Testis (tissue), 3 donors: ENCODE results near the gene PPARA. TPM values are rescaled to one million over a fixed set of nuclear protein-coding genes. Genes with fewer than 3 reads are reported as not detected.

ENCODE experiments used
- DNase-seq: peaks from one replicate; pipeline ENCODE4 v3.0.0-alpha.2; 2019
- H3K27ac ChIP-seq, 2 donors: fragments of 200-600 bp; sonication (generic); one replicate each; pipeline ENCODE4 v1.5.1; 2019
- H3K27me3 ChIP-seq: fragments of 200-600 bp; sonication (generic); one replicate; pipeline ENCODE4 v1.5.1; 2019
- H3K36me3 ChIP-seq: fragments of 200-600 bp; sonication (generic); one replicate; pipeline ENCODE4 v1.5.1; 2017; ENCODE audit warnings: low read depth; ENCODE audit errors: missing control alignments
- H3K4me1 ChIP-seq: fragments of 200-600 bp; sonication (generic); one replicate; pipeline ENCODE4 v1.5.1; 2019
- H3K4me3 ChIP-seq, 2 donors: fragments of 200-600 bp; sonication (generic); one replicate each; pipeline ENCODE4 v1.5.1; 2017 to 2019
- H3K9me3 ChIP-seq: fragments of 200-600 bp; sonication (generic); one replicate; pipeline ENCODE4 v1.5.1; 2017
- POLR2A ChIP-seq: fragments of 450-650 bp; IDR thresholded peaks from one replicate; pipeline ENCODE4 v1.6.1; 2017; ENCODE audit warnings: antibody characterized with exemption, mild to moderate bottlenecking, moderate library complexity
- WGBS, 2 donors: methylation state at CpG; one replicate each; pipeline ENCODE4 v1.1.5; 2018; 5-methylcytosine and 5-hydroxymethylcytosine counted together
- intact Hi-C: fragments of 100-400 bp; cut with DNase I; formaldehyde crosslinking; loops from one replicate; pipeline ENCODE4 v1.15.1; 2023; ENCODE audit warnings: low total_unique reads
- polyA plus RNA-seq: library from polyadenylated mRNA; stranded (reverse); fragments of 350-450 nt; fragmentation: Illumina TruSeq; extraction: RNeasy Lipid Tissue Mini Kit (QIAGEN cat#74804); gene quantifications from one replicate; pipeline ENCODE4 v1.2.3, GENCODE V29; 2014; ENCODE audit warnings: low read depth, low replicate concordance; ENCODE audit not compliant: insufficient read depth
- total RNA-seq, 2 donors: library from RNA; depleted of rRNA; stranded (reverse); fragments of >200 nt; gene quantifications; one replicate each; pipeline ENCODE4 v1.2.3, GENCODE V29; 2016
- TF ChIP-seq, protein P1 (sequence below), 3 experiments: fragments of 450-650 bp in 2 of 3; fragments of 200-600 bp in 1 of 3; sonication (generic) in 1 of 3; IDR thresholded peaks; one replicate each; pipeline ENCODE4 v1.5.1; 2016 to 2019; ENCODE audit warnings: antibody characterized with exemption in 3 of 3, mild to moderate bottlenecking in 2 of 3, moderate library complexity in 1 of 3

The PPARA gene
- total and polyA plus RNA-seq, 3 donors from 2014 or later, result 4.8 to 19.9 (median 18.1) TPM

DNA sequence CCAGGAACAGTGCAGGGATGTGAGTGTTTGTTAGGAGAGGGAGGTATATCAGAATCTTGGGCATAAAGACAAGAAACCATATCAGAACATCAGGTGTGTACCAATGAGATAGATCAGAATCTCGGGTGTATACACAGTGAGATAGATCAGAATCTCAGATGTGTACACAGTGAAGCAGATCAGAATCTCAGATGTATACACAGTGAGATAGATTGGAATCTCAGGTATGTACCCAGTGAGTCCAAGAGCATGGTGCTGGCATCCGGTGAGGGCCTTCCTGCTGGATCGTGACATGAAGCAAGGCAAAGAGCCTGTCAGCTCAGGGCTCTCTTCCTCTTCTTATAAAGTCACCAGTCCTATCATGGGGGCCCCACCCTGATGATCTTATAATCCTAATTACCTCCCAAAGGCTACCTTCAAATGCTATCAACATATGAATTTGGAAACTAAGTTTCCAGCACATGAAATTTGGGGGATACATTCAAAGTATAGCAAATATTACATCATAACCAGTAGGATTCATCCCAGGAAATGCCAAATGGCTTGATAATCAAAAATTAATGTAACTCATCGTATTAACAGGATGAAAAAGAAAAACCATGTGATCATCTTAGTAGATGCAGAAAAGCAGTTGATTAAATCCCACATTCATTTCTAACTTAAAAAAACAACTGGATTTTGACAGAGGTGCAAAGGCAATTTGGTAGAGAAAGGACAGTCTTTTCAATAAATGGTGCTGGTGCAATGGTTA is 28.6 kb downstream of the PPARA start:
- TF ChIP-seq, protein P1, sequence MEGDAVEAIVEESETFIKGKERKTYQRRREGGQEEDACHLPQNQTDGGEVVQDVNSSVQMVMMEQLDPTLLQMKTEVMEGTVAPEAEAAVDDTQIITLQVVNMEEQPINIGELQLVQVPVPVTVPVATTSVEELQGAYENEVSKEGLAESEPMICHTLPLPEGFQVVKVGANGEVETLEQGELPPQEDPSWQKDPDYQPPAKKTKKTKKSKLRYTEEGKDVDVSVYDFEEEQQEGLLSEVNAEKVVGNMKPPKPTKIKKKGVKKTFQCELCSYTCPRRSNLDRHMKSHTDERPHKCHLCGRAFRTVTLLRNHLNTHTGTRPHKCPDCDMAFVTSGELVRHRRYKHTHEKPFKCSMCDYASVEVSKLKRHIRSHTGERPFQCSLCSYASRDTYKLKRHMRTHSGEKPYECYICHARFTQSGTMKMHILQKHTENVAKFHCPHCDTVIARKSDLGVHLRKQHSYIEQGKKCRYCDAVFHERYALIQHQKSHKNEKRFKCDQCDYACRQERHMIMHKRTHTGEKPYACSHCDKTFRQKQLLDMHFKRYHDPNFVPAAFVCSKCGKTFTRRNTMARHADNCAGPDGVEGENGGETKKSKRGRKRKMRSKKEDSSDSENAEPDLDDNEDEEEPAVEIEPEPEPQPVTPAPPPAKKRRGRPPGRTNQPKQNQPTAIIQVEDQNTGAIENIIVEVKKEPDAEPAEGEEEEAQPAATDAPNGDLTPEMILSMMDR (IDR thresholded peaks at IDR 0.05), result no peak
- TF ChIP-seq POLR2A, result no peak
- intact Hi-C loops, result no loop called here
- DNase-seq, result no peak
- H3K27ac ChIP-seq, result no peak overlapping the region
- H3K27me3 ChIP-seq, result no peaks in the 10 kb centered on the region
- H3K4me3 ChIP-seq, result no peak overlapping the region
- no peaks in the 10 kb centered on the region for H3K9me3 ChIP-seq
- H3K36me3 ChIP-seq, result no peaks in the 10 kb centered on the region
- no peaks in the 10 kb centered on the region for H3K4me1 ChIP-seq
- WGBS, 2 donors, result 96 to 97% methylated on average over 4 of the region's 4 CpGs

DNA sequence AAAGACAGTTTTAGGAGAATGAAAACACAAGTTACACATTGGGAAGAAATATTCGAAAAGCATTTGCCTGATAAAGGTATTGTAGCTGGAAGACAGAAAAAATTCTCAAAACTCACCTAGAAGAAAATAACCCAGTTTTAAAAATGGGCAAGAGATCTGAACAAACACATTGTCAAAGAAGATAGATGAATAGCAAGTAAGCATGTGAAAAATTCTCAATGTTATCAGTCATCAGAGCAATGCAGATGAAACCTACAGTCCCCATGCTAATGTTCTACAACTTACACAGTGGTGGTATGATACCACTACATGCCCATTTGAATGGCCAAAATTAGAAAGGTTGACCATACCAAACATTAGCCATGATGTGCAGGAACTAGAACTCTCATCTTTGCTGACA is 29.4 kb downstream of the PPARA start:
- Histone ChIP-seq H3K27ac (no peak overlapping the region), H3K4me3 (no peak overlapping the region), H3K27me3 (no peaks in the 10 kb centered on the region), H3K9me3 (no peaks in the 10 kb centered on the region), H3K36me3 (no peaks in the 10 kb centered on the region), H3K4me1 (no peaks in the 10 kb centered on the region)
- DNase-seq, result no peak
- WGBS, 2 donors, result 94 to 96% methylated on average over 1 of the region's 1 CpG
- TF ChIP-seq, protein P1 (IDR thresholded peaks at IDR 0.05), result no peak
- TF ChIP-seq POLR2A, result no peak
- intact Hi-C loops, result no loop called here

DNA sequence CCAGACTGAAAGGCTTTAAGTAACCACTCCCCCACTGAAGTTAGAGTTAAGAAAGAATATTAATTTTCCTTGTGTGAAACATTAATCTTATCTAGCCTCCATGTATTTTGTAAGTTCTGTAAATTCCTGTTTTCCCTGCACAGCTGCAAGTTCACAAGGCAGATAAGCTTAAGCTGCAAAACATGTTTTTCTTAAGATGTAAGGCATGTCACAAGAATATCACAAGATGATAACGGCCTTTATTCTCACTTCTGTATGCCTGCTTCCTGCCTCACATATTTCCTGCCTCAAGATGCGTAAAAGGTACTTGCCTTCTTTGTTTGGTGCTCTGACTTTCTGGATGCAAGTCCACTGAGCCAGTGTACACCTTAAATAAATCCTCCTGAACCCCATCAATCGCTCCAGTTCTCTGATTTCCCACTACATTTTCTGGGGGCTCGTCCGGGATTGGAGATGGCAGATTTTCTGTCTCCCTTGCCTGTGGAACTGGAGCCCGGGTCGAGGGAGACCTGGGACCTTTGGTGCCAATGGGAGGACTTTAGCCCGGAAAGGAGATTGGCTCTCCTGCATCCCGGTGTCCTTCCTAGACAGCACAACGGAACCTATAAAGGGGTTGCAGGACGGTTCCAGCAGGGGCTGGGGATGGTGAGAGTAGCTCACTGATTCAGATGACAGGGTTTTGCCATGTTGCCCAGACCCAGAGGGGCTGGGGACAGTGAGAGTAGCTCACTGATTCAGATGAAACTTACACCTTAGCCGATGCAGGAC is 30.2 kb downstream of the PPARA start:
- TF ChIP-seq POLR2A, result no peak
- TF ChIP-seq, protein P1 (IDR thresholded peaks at IDR 0.05), result no peak
- H3K36me3 ChIP-seq, result no peaks in the 10 kb centered on the region
- WGBS, 2 donors, result 96% methylated on average over 12 of the region's 12 CpGs

DNA sequence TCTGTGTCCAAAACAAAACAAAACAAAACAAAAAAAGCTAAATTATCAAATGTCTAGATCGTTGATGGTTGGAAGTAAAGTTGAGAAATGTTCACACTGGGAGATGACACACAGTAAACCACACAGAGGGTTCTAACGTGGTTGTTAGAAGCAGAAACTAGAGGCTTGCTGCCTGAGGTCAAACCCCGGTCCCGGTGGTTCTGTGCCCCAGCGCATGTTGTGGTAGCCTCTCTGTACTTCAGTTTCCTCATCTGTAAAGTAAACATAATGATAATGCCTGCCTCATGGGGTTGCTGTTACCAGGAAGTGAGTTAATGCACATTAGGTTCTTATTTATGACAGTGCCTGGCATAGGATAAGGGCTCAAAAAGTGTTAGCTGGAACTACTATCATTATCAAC is 33.4 kb downstream of the PPARA start:
- DNase-seq, result no peak
- Histone ChIP-seq H3K27ac (no peak overlapping the region), H3K27me3 (no peaks in the 10 kb centered on the region), H3K4me1 (no peaks in the 10 kb centered on the region), H3K4me3 (no peak overlapping the region), H3K36me3 (no peaks in the 10 kb centered on the region), H3K9me3 (no peaks in the 10 kb centered on the region)
- WGBS, 2 donors, result 75 to 92% methylated on average over 5 of the region's 5 CpGs
- TF ChIP-seq POLR2A, result no peak
- TF ChIP-seq, protein P1 (IDR thresholded peaks at IDR 0.05), result no peak
- intact Hi-C loops, result no loop called here

More for the DNA sequence above, 30.2 kb downstream of the PPARA start:
- Histone ChIP-seq H3K27ac (no peak overlapping the region), H3K4me3 (no peak overlapping the region), H3K27me3 (no peaks in the 10 kb centered on the region), H3K4me1 (no peaks in the 10 kb centered on the region), H3K9me3 (no peaks in the 10 kb centered on the region)
- no peak for DNase-seq
- intact Hi-C loops, result no loop called here
